Measurements from ENCODE around the gene LHX3. TPM values are rescaled to one million over a fixed set of nuclear protein-coding genes. Genes with fewer than 3 reads are reported as not detected.
"Not testable (repeated sequence)": the region's sequence is repeated elsewhere in the genome, so short reads cannot be mapped to it uniquely, and the experiment has no call there.

Gene LHX3
- total and polyA plus RNA-seq, 10 of the 15 experiments (the other 5 are each of a cell fraction or from before 2014, with no cell fraction given) = not detected

DNA sequence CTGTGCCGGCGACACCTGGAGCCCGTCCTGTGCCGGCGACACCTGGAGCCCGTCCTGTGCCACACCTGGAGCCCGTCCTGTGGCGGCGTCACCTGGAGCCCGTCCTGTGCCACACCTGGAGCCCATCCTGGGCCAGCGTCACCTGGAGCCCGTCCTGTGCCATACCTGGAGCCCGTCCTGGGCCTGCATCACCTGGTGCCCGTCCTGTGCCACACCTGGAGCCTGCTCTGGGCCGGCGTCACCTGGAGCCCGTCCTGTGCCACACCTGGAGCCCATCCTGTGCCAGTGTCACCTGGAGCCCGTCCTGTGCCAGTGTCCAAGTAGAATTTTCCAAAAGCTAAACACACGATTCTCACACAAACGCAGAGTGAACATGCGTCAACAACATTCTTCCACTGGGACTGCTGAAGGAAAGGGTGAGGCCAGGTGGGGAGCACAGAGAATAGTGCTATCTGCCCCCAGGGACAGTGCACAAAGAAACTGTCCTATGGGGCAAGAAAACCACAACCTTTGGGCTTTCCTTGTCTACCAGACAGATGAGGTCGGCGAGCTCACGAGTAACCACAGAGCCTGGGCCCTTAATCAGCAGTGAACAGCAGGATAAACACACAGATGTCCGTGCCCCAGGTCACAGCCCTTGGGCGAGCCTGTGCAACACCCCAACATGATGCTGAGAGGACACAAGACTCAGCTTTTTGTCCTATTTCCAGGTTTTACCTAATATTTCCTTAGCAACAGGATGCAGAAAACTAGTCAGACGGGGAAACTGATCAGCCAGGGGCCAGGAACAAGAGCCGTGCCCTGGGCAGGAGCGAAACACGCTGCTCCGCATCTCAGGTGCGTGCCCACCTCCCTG lies 32.8 kb upstream of the LHX3 start:
- DNase-seq (ENCODE audit: low read depth, low spot score) = no peak
- intact Hi-C loops (cut with micrococcal nuclease; ENCODE audit: unreplicated experiment) = no loop called here
- Histone ChIP-seq H4K20me1 (ENCODE audit: control insufficient read depth, insufficient read depth) (peaks cover 4% of the 10 kb centered on the region; the same call in 1 of the 2 replicates), H3K4me3 (no peak overlapping the region), H2AFZ (ENCODE audit: control insufficient read depth, low read depth, low read length) (no peak overlapping the region), H3K4me2 (ENCODE audit: control insufficient read depth, insufficient read depth) (peak overlapping the region; percentile 24; the same call in 1 of the 2 replicates), H3K79me2 (ENCODE audit: control insufficient read depth, insufficient read depth, low read length) (peaks cover 44% of the 10 kb centered on the region), H3K27me3 (replicated peaks in 1 of 2; ENCODE audit: control insufficient read depth in 2 of 2, insufficient read depth in 2 of 2, low read length in 1 of 2) (no peaks in the 10 kb centered on the region), H3K27ac (ENCODE audit: control insufficient read depth, insufficient read depth) (no peak overlapping the region), H3K36me3 (ENCODE audit: control insufficient read depth in 2 of 2, insufficient read depth in 2 of 2, low read length in 1 of 2) (peaks cover 5 to 20% of the 10 kb centered on the region in 2 experiments; a peak in 3 of 4 replicates), H3K4me1 (ENCODE audit: control insufficient read depth, insufficient read depth, low read length) (peaks cover 40% of the 10 kb centered on the region), H3K9me3 (replicated peaks; ENCODE audit: control insufficient read depth, insufficient read depth, low read length) (no peaks in the 10 kb centered on the region), H3K9ac (ENCODE audit: control insufficient read depth, insufficient read depth, low read length) (no peak overlapping the region)
- SMC1A ChIA-PET (ENCODE audit: uncharacterized antibody, unreplicated experiment) = no interaction called here
- no peak for ATAC-seq
- TF ChIP-seq RUNX3 (IDR thresholded peaks at IDR 0.05; ENCODE audit: low read length) = 0 out of 2 replicates have a peak, but pooled peaks have one; percentile 12
- no peak for TF ChIP-seq POU2F2 (IDR thresholded peaks at IDR 0.05; ENCODE audit: borderline replicate concordance, low read depth, low read length)
- TF ChIP-seq HDAC6 (IDR thresholded peaks at IDR 0.05; ENCODE audit: unreplicated experiment) = no peak
- no TSS peak for BruUV-seq (replicated peaks)
- in situ Hi-C loops (cut with MboI) = no loop called here
- CTCF ChIA-PET = interaction anchor here (0.8 kb wide), 1 partner anchor 13 kb away, joined by 3 read pairs; no protein-coding TSS in a partner anchor
- 73% methylated on average over 28 of the region's 32 CpGs for WGBS (ENCODE audit: insufficient coverage, insufficient replicate concordance, low lambda C conversion rate, missing lambda C conversion rate)
- RAD21 ChIA-PET (ENCODE audit: unreplicated experiment) = no interaction called here
- POLR2A ChIA-PET = no interaction called here
- no peak for FAIRE-seq

GRCh38 chr9:136236471-136237410 lies 31.8 kb upstream of the LHX3 start:
- in situ Hi-C loops (cut with MboI) = not testable (repeated sequence)

More at GRCh38 chr9:136236471-136237410, 31.8 kb upstream of the LHX3 start:
- H3K9ac ChIP-seq (ENCODE audit: control insufficient read depth, insufficient read depth, low read length); SMC1A ChIA-PET (ENCODE audit: uncharacterized antibody, unreplicated experiment); H3K27ac ChIP-seq (ENCODE audit: control insufficient read depth, insufficient read depth); BruUV-seq (replicated peaks); RAD21 ChIA-PET (ENCODE audit: unreplicated experiment); CTCF ChIA-PET; H3K9me3 ChIP-seq (replicated peaks; ENCODE audit: control insufficient read depth, insufficient read depth, low read length); H3K27me3 ChIP-seq (replicated peaks in 1 of 2; ENCODE audit: control insufficient read depth in 2 of 2, insufficient read depth in 2 of 2, low read length in 1 of 2); DNase-seq (ENCODE audit: low read depth, low spot score); intact Hi-C loops (cut with micrococcal nuclease; ENCODE audit: unreplicated experiment); ATAC-seq; H3K4me3 ChIP-seq; FAIRE-seq; H2AFZ ChIP-seq (ENCODE audit: control insufficient read depth, low read depth, low read length); H4K20me1 ChIP-seq (ENCODE audit: control insufficient read depth, insufficient read depth); H3K4me2 ChIP-seq (ENCODE audit: control insufficient read depth, insufficient read depth): not testable (repeated sequence)
- 94% methylated on average over 39 of the region's 43 CpGs for WGBS (ENCODE audit: insufficient coverage, insufficient replicate concordance, low lambda C conversion rate, missing lambda C conversion rate)
- Histone ChIP-seq H3K36me3 (ENCODE audit: control insufficient read depth in 2 of 2, insufficient read depth in 2 of 2, low read length in 1 of 2) (peaks cover 5 to 20% of the 10 kb centered on the region in 2 experiments; a peak in 3 of 4 replicates), H3K4me1 (ENCODE audit: control insufficient read depth, insufficient read depth, low read length) (peaks cover 31% of the 10 kb centered on the region), H3K79me2 (ENCODE audit: control insufficient read depth, insufficient read depth, low read length) (peaks cover 34% of the 10 kb centered on the region)
- POLR2A ChIA-PET = interaction anchor here (0.6 kb wide), 1 partner anchor 114 kb away, joined by 3 read pairs; no protein-coding TSS in a partner anchor

Measured in GM12878 (cell line).